HepG2 (cell line): ENCODE measurements around the gene SND1. TPM values are rescaled to one million over a fixed set of nuclear protein-coding genes. Genes with fewer than 3 reads are reported as not detected.

ENCODE experiments used
- ATAC-seq: fragments of 200-7000 bp; cut with Tn5 transposase; 3 replicates; pipeline ENCODE4 v1.9.1; 2020; ENCODE audit warnings: mild to moderate bottlenecking, moderate library complexity
- BruUV-seq: library from RNA; stranded (reverse); fragments of 400-500 nt; replicated peaks from 2 replicates; lab custom pipeline; 2021; lab: Mats Ljungman, UMichigan
- CTCF ChIA-PET: fragments of 300-600 bp; formaldehyde crosslinking; extraction: SDS; loops from one replicate; lab custom pipeline; 2021; ENCODE audit warnings: low total read pairs, inconsistent platforms, low intra/inter-chr PET ratio; lab: Yijun Ruan, JAX
- POLR2A ChIA-PET: fragments of 350-600 bp; sonication (Branson Sonifier 250); formaldehyde crosslinking; loops from one replicate; lab custom pipeline; 2020; ENCODE audit warnings: antibody characterized with exemption, inconsistent platforms; lab: Yijun Ruan, JAX
- DNase-seq: peaks from one replicate; pipeline ENCODE4 v3.0.0-alpha.2; 2015; ENCODE audit warnings: low spot score
- FAIRE-seq: peaks from 3 replicates; lab custom pipeline; 2011; peaks lifted over from hg19 to GRCh38; lab: Jason Lieb, UNC
- H2AFZ ChIP-seq: one replicate; pipeline ENCODE4 v1.6.1; 2011; ENCODE audit warnings: low read length, inconsistent platforms
- H3K27ac ChIP-seq: fragments of 300-600 bp; 3 replicates; pipeline ENCODE4 v1.8.0; 2011; ENCODE audit warnings: mixed run types, mild to moderate bottlenecking, mixed read lengths, low read length, inconsistent platforms; ENCODE audit not compliant: insufficient read depth; ENCODE audit errors: extremely low read length
- H3K27me3 ChIP-seq, 2 experiments: fragments of 200-600 bp in 1 of 2; 2 replicates in 1 of 2; 3 replicates in 1 of 2; pipeline versions ENCODE4 v1.6.0 to v1.8.0; 2011; ENCODE audit warnings: low read length in 2 of 2, mild to moderate bottlenecking in 2 of 2, moderate library complexity in 2 of 2, inconsistent platforms in 1 of 2; ENCODE audit not compliant: insufficient read depth in 2 of 2, control insufficient read depth in 1 of 2
- H3K36me3 ChIP-seq, 2 experiments: fragments of 200-600 bp in 1 of 2; replicated peaks in 1 of 2; 2 replicates in 1 of 2; 3 replicates in 1 of 2; pipeline versions ENCODE4 v1.5.1 to v1.8.0; 2011; ENCODE audit warnings: low read length in 2 of 2, inconsistent platforms in 1 of 2; ENCODE audit not compliant: insufficient read depth in 2 of 2, control insufficient read depth in 1 of 2
- H3K4me1 ChIP-seq: 2 replicates; pipeline ENCODE4 v1.5.1; 2012; ENCODE audit warnings: low read length, inconsistent platforms; ENCODE audit not compliant: insufficient read depth
- H3K4me2 ChIP-seq: 2 replicates; pipeline ENCODE4 v1.6.0; 2011; ENCODE audit warnings: low read depth, low read length, inconsistent platforms
- H3K4me3 ChIP-seq, 3 experiments: fragments of 200-600 bp in 1 of 3; sonication (generic), shearing (Covaris generic) in 1 of 3; replicated peaks in 1 of 3; 2 replicates each; pipeline ENCODE4 v1.5.1; 2011 to 2016; ENCODE audit warnings: low read length in 3 of 3, inconsistent platforms in 2 of 3, low read depth in 2 of 3, mild to moderate bottlenecking in 2 of 3, control low read depth in 1 of 3, mixed read lengths in 1 of 3; ENCODE audit not compliant: insufficient read depth in 1 of 3
- H3K79me2 ChIP-seq: one replicate; pipeline ENCODE4 v1.6.1; 2011; ENCODE audit warnings: low read length, inconsistent platforms; ENCODE audit not compliant: insufficient read depth
- H3K9ac ChIP-seq: 2 replicates; pipeline ENCODE4 v1.6.0; 2011; ENCODE audit warnings: mild to moderate bottlenecking, low read depth, low read length, inconsistent platforms; ENCODE audit not compliant: insufficient read depth
- H3K9me3 ChIP-seq: 2 replicates; pipeline ENCODE4 v1.5.1; 2012; ENCODE audit warnings: mild to moderate bottlenecking, low read length
- H4K20me1 ChIP-seq: 2 replicates; pipeline ENCODE4 v1.6.0; 2011; ENCODE audit warnings: inconsistent platforms, mild to moderate bottlenecking, low read length, moderate library complexity; ENCODE audit not compliant: insufficient read depth
- GATAD1 ChIP-seq: IDR thresholded peaks from 2 replicates; pipeline ENCODE4 v1.6.1; 2016; ENCODE audit warnings: missing genetic modification reagents, missing compliant biosample characterization
- PLRG1 ChIP-seq: fragments of 450-650 bp; conservative IDR thresholded peaks from 2 replicates; pipeline ENCODE4 v1.6.1; 2016
- TCF7 ChIP-seq: sonication (generic); IDR thresholded peaks from 2 replicates; pipeline ENCODE4 v1.6.1; 2016; ENCODE audit warnings: antibody characterized with exemption, low read depth
- ZFP37 ChIP-seq: sonication (generic); formaldehyde crosslinking; IDR thresholded peaks from 2 replicates; pipeline ENCODE4 v1.4.0; 2020; ENCODE audit warnings: missing genetic modification reagents, borderline replicate concordance
- ZNF747 ChIP-seq: sonication (generic); formaldehyde crosslinking; IDR thresholded peaks from 2 replicates; pipeline ENCODE4 v1.8.1; 2023; ENCODE audit warnings: missing genetic modification reagents, mild to moderate bottlenecking, borderline replicate concordance
- WGBS: methylation state at CpG from one replicate; pipeline ENCODE4 v1.1.6; 2017; ENCODE audit warnings: low lambda C conversion rate; 5-methylcytosine and 5-hydroxymethylcytosine counted together
- in situ Hi-C: cut with HindIII; loops from 2 replicates; pipeline ENCODE4 v1.10.0; 2017; ENCODE audit warnings: low pct_unique_long_range_greater_than_20kb; ENCODE audit not compliant: extremely low pct_ligation_motif_present
- intact Hi-C: fragments of 100-400 bp; cut with micrococcal nuclease; formaldehyde crosslinking; loops from one replicate; pipeline ENCODE4 v1.10.0; 2022; ENCODE audit not compliant: unreplicated experiment
- polyA plus RNA-seq, 8 experiments: library from polyadenylated mRNA; depleted of rRNA in 3 of 8; stranded (reverse) in 7 of 8; unstranded in 1 of 8; fragments of >200 nt; fragmentation: Illumina TruSeq in 4 of 8; extraction: Trizol in 4 of 8; gene quantifications; 2 replicates each; pipeline versions ENCODE4 v1.2.1 to v1.2.3, GENCODE V29; 2011 to 2016; ENCODE audit warnings: low read depth in 4 of 8, missing spikeins in 1 of 8, mixed read lengths in 1 of 8; ENCODE audit not compliant: insufficient read depth in 1 of 8
- total RNA-seq, 5 experiments: library from RNA; depleted of rRNA; stranded (reverse); fragments of >200 nt; fragmentation: Illumina TruSeq; extraction: Trizol; gene quantifications; 2 replicates each; pipeline ENCODE4 v1.2.3, GENCODE V29; 2016; ENCODE audit warnings: low read depth in 1 of 5
- TF ChIP-seq, protein P1 (sequence below): sonication (generic); formaldehyde crosslinking; IDR thresholded peaks from 2 replicates; pipeline ENCODE4 v1.5.0; 2020; ENCODE audit warnings: mild to moderate bottlenecking, missing genetic modification reagents
- TF ChIP-seq, protein P2 (sequence below): sonication (generic); formaldehyde crosslinking; IDR thresholded peaks from 2 replicates; pipeline ENCODE4 v1.8.0; 2022; ENCODE audit warnings: mild to moderate bottlenecking, missing genetic modification reagents; ENCODE audit not compliant: insufficient replicate concordance
- TF ChIP-seq, protein P3 (sequence below): sonication (generic); formaldehyde crosslinking; IDR thresholded peaks from 2 replicates; pipeline ENCODE4 v1.5.1; 2020; ENCODE audit warnings: missing genetic modification reagents, mild to moderate bottlenecking, borderline replicate concordance
- TF ChIP-seq, protein P4 (sequence below): sonication (generic); formaldehyde crosslinking; IDR thresholded peaks from 2 replicates; pipeline ENCODE4 v1.5.1; 2020; ENCODE audit warnings: mild to moderate bottlenecking, missing genetic modification reagents, moderate library complexity

The SND1 gene
- total and polyA plus RNA-seq, 2 of the 13 experiments (the other 11 are each of a cell fraction or from before 2014, with no cell fraction given), result 110 to 182 TPM

DNA sequence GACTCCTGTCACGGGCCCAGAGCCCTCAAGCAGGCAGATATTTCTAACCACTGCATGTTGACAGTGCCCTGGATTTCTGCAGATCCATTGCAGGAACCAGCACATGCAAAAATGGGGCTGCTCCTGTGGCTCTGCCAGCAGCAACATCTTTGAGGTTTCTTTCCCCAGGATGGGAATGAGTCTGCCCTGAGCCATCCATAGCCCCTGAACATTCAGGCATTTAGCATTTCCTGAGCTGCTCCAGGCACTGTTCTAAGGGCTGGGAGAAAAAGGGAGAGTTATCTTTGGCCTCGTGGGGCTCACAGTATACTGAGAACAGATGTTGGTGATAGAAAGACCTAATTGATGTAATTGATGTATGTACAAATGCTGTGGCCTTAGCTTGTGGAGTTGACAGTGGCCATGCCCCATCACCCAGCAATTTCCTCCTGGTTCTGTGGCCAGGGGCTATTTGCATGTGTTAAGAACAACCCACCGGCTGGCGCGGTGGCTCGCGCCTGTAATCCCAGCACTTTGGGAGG is 445.3 kb downstream of the SND1 start:
- Histone ChIP-seq H3K9ac (no peak overlapping the region), H3K9me3 (no peaks in the 10 kb centered on the region), H3K36me3 (peaks cover 7 to 22% of the 10 kb centered on the region in 2 experiments), H3K4me2 (no peak overlapping the region), H3K4me3 (no peak overlapping the region), H2AFZ (no peak overlapping the region), H3K4me1 (peaks cover 14% of the 10 kb centered on the region), H3K27me3 (no peaks in the 10 kb centered on the region; a peak in 1 of 5 replicates), H3K79me2 (no peaks in the 10 kb centered on the region), H4K20me1 (no peaks in the 10 kb centered on the region; the same call in 1 of the 2 replicates), H3K27ac (no peak overlapping the region)
- in situ Hi-C loops (no loop called here), intact Hi-C loops (no loop called here)
- ATAC-seq (no peak), DNase-seq (no peak), FAIRE-seq (no peak)
- TF ChIP-seq, protein P1, sequence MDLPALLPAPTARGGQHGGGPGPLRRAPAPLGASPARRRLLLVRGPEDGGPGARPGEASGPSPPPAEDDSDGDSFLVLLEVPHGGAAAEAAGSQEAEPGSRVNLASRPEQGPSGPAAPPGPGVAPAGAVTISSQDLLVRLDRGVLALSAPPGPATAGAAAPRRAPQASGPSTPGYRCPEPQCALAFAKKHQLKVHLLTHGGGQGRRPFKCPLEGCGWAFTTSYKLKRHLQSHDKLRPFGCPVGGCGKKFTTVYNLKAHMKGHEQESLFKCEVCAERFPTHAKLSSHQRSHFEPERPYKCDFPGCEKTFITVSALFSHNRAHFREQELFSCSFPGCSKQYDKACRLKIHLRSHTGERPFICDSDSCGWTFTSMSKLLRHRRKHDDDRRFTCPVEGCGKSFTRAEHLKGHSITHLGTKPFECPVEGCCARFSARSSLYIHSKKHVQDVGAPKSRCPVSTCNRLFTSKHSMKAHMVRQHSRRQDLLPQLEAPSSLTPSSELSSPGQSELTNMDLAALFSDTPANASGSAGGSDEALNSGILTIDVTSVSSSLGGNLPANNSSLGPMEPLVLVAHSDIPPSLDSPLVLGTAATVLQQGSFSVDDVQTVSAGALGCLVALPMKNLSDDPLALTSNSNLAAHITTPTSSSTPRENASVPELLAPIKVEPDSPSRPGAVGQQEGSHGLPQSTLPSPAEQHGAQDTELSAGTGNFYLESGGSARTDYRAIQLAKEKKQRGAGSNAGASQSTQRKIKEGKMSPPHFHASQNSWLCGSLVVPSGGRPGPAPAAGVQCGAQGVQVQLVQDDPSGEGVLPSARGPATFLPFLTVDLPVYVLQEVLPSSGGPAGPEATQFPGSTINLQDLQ (CRISPR knock-in tag), result no peak
- TF ChIP-seq, protein P2, sequence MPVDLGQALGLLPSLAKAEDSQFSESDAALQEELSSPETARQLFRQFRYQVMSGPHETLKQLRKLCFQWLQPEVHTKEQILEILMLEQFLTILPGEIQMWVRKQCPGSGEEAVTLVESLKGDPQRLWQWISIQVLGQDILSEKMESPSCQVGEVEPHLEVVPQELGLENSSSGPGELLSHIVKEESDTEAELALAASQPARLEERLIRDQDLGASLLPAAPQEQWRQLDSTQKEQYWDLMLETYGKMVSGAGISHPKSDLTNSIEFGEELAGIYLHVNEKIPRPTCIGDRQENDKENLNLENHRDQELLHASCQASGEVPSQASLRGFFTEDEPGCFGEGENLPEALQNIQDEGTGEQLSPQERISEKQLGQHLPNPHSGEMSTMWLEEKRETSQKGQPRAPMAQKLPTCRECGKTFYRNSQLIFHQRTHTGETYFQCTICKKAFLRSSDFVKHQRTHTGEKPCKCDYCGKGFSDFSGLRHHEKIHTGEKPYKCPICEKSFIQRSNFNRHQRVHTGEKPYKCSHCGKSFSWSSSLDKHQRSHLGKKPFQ, result no peak
- TF ChIP-seq, protein P3, sequence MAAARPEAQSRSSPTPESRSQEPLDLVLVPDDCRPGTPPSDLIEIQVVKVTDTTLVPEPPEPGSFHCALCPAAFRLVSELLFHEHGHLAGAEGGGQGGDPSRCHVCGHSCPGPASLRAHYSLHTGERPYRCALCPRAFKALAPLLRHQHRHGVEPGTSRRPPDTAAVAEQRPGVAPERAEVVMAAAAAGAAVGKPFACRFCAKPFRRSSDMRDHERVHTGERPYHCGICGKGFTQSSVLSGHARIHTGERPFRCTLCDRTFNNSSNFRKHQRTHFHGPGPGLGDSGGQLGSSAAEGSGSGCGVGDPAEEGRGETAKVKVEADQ (CRISPR knock-in tag), result no peak
- TF ChIP-seq ZFP37 (CRISPR knock-in tag), result no peak
- TF ChIP-seq TCF7, result no peak
- TF ChIP-seq PLRG1, result no peak
- no peak for TF ChIP-seq GATAD1 (CRISPR knock-in tag)
- TF ChIP-seq, protein P4, sequence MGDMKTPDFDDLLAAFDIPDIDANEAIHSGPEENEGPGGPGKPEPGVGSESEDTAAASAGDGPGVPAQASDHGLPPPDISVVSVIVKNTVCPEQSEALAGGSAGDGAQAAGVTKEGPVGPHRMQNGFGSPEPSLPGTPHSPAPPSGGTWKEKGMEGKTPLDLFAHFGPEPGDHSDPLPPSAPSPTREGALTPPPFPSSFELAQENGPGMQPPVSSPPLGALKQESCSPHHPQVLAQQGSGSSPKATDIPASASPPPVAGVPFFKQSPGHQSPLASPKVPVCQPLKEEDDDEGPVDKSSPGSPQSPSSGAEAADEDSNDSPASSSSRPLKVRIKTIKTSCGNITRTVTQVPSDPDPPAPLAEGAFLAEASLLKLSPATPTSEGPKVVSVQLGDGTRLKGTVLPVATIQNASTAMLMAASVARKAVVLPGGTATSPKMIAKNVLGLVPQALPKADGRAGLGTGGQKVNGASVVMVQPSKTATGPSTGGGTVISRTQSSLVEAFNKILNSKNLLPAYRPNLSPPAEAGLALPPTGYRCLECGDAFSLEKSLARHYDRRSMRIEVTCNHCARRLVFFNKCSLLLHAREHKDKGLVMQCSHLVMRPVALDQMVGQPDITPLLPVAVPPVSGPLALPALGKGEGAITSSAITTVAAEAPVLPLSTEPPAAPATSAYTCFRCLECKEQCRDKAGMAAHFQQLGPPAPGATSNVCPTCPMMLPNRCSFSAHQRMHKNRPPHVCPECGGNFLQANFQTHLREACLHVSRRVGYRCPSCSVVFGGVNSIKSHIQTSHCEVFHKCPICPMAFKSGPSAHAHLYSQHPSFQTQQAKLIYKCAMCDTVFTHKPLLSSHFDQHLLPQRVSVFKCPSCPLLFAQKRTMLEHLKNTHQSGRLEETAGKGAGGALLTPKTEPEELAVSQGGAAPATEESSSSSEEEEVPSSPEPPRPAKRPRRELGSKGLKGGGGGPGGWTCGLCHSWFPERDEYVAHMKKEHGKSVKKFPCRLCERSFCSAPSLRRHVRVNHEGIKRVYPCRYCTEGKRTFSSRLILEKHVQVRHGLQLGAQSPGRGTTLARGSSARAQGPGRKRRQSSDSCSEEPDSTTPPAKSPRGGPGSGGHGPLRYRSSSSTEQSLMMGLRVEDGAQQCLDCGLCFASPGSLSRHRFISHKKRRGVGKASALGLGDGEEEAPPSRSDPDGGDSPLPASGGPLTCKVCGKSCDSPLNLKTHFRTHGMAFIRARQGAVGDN (CRISPR knock-in tag), result no peak
- no peak for TF ChIP-seq ZNF747
- 96% methylated on average over 6 of the region's 7 CpGs for WGBS
- CTCF ChIA-PET, result no interaction called here
- POLR2A ChIA-PET, result no interaction called here
- BruUV-seq, result no TSS peak
